ENCODE data around the gene RXFP1.

RXFP1 gene

GRCh38 chr4:158676076-158676475 lies 154.4 kb downstream of the RXFP1 start:
- no peak for DNase-seq

- DNase-seq, result no peak
Measured at GRCh38 chr4:158678767-158679166, 157.1 kb downstream of the RXFP1 start.

- no peak for DNase-seq
Measured at GRCh38 chr4:158681629-158682028, 159.9 kb downstream of the RXFP1 start.

GRCh38 chr4:158682066-158682465 lies 160.4 kb downstream of the RXFP1 start:
- no peak for DNase-seq

GRCh38 chr4:158688813-158689212 lies 167.1 kb downstream of the RXFP1 start:
- DNase-seq, result no peak
